GM19240 (cell line): ENCODE data around the gene ACTA1.
"Not testable (repeated sequence)": the region's sequence is repeated elsewhere in the genome, so short reads cannot be mapped to it uniquely, and the experiment has no call there.

ENCODE experiments used
- DNase-seq: peaks from one replicate; pipeline ENCODE4 v3.0.0; 2011; ENCODE audit warnings: low spot score; ENCODE audit not compliant: insufficient read length

Gene ACTA1

DNA sequence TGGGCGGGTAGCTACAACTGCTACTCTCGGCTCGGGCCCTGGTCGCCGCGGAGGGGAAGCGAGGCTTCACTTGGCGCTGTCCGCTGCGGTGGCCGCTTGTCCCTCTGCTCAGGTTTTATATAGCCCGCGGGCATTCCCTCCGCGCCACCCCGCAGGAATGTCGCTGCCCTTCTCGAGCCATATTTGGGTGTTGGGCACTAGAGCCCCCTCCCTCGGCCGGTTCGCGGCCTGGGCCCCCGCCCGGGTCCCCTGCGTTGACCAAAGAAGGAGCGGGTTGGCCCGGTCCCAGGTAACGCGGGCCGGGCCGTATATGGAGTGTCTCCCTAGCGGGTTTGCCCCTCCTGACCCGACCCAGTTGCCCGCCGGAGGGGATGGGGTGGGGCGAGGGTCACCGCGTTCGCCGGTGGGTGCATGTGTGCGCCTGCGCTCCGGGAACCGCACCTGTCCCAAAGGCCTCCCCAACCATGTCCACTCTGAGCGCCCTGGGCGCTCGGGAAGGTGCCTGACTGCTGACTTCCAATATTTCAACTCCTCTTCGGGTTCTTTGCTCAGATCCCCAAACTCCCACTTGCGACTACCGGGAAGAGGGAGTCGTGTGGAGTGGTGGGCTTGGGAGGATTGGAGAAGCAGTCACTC is at the start of gene ACTA1:
TSS of gene ACTA1 (minus strand) at position 90 of the 636 bp plus-strand sequence. CDS start 979 bp downstream, outside the sequence.
- no peak for DNase-seq

- DNase-seq, result no peak
Observed at GRCh38 chr1:229482511-229482910, 48.6 kb upstream of the ACTA1 start.

DNA sequence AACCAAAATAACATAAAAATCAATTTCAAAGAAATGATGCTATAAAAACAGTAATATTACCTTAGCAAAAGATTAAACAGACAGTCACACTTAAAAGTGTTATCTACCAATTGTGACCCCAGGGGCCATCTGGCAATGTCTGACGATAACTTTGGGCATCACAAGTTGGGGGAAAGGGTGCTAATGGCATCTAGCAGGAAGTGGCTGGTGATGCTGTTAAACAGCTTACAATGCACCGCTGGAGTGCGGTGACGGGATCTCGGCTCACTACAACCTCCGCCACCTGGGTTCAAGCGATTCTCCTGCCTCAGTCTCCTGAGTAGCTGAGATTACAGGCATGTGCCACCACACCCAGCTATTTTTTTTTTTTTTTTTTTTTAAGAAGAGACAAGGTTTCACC is 46.6 kb upstream of the ACTA1 start:
- DNase-seq, result no peak

DNA sequence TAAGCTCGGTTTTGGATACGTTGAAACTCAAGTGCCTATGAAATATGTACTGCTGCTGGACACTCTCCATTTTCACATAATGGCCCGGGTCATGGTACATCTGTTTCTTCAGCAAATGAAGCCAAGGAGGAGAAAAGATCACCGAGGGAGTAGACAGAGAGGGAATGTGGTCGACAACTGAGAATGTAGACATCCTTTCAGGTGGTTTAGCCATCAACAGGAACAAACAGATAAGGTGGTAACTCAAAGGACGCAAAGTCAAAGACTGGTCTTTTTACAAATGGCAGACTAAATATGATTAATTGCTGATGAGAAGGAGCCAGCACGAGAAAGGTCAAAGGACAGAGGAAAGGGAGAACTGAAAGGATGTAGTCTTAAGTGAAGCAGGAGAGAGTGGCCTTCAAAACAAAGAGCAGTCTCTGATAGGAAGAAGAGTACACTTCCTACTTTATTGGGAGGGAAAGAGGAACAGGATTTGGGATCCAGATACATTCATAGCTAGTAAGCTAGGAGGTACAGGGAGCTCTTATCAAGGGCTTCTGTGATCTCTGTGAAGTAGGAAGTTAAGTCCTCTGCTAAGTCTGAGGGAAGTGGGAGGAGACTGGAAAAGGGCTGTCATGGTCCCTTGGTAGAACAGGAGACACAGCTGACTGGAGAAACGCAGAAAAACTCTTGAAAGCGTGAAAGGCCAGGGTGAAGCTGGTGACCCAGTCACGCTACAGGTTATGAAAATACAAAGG is 45.9 kb upstream of the ACTA1 start:
- peak; percentile 33 for DNase-seq

- DNase-seq, result no peak
Observed at GRCh38 chr1:229478852-229479251, 45.0 kb upstream of the ACTA1 start.

DNA sequence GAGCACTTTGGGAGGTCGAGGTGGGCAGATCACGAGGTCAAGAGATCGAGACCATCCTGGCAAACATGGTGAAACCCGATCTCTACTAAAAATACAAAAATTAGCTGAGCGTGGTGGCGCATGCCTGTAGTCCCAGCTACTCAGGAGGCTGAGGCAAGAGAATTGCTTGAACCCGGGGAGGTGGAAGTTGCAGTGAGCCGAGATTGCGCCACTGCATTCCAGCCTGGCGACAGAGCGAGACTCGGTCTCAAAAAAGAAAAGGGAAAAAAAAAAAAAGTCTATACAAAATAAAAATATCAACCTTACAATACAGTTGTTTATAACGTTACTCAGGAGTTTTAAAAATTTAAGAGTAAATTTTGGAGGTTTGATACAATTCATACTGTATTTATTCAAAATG is 42.0 kb upstream of the ACTA1 start:
- not testable (repeated sequence) for DNase-seq

- DNase-seq, result no peak
Observed at GRCh38 chr1:229474509-229474908, 40.6 kb upstream of the ACTA1 start.

DNA sequence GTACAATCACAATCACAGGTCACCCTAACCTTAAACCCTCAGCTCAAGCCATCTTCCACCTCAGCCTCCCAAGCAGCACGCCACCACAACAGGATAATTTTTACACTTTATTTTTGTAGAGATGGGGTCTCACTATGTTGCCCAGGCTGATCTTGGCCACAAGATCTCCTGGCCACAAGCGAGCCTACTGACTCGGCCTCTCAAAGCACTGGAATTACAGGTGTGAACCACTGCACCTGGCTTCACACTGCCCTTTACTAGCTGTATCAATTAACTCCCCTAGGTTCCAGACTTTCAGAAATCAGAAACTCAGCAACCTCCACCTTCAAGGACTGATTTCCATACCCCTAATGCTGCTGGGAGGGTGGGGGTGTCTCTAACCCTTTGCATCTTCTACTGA is 37.3 kb upstream of the ACTA1 start:
- no peak for DNase-seq

DNA sequence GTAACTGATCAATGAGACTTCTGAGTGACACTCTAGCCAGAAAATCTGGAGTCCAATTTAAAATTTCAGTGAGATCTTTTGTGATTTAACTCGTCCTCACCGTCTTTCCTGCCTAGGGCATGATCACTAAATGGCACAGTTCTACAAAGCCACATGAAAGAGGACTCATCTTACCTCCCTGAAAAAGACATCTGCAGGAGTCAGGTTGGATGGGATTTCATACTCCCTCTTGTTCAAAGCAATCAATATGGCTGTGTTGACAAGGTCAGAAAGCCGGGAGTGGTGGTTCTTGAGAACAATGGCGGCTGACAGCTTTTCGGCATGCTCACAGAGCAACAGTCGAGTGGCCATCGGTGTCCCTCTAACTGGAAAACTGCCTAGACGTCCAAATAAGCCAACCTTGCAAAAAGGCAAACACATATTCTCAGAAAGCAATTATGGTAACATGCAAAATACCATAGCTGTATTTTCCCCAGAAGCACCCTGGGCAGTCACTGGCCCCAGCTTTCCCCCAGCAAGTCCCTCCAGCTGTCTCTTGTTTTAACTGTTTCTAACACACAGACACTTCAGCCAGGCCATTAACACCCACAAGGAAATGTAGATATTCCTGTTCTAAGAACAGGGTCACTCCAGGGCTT is 36.6 kb upstream of the ACTA1 start:
- no peak for DNase-seq

GRCh38 chr1:229466887-229467286 is 33.0 kb upstream of the ACTA1 start:
- no peak for DNase-seq

GRCh38 chr1:229464672-229465071 is 30.8 kb upstream of the ACTA1 start:
- DNase-seq, result no peak

- no peak for DNase-seq
Observed at GRCh38 chr1:229461032-229461668, 27.3 kb upstream of the ACTA1 start.

- DNase-seq, result no peak
Observed at GRCh38 chr1:229459815-229460214, 25.9 kb upstream of the ACTA1 start.

GRCh38 chr1:229457436-229457835 is 23.5 kb upstream of the ACTA1 start:
- DNase-seq, result no peak

DNA sequence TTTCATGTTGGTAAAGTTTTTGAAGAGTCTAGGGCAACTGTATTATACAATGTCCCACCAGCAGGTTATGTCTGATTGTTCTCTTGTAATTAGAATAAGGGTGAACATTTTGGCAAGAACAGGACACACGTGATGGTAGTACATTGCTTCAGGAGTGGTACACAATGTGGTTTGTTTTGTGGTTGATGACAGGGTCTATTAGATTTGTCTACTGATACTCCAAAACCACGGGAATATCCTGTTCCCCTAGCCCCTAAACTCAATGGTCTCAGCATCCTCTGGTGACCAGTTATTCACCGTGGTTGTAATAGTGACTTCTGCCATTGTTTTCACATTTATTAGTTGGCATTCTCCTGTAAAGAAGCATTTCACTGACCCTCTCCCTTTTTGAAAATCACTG is 22.1 kb upstream of the ACTA1 start:
- DNase-seq, result no peak

GRCh38 chr1:229454056-229454455 is 20.2 kb upstream of the ACTA1 start:
- DNase-seq, result no peak

DNA sequence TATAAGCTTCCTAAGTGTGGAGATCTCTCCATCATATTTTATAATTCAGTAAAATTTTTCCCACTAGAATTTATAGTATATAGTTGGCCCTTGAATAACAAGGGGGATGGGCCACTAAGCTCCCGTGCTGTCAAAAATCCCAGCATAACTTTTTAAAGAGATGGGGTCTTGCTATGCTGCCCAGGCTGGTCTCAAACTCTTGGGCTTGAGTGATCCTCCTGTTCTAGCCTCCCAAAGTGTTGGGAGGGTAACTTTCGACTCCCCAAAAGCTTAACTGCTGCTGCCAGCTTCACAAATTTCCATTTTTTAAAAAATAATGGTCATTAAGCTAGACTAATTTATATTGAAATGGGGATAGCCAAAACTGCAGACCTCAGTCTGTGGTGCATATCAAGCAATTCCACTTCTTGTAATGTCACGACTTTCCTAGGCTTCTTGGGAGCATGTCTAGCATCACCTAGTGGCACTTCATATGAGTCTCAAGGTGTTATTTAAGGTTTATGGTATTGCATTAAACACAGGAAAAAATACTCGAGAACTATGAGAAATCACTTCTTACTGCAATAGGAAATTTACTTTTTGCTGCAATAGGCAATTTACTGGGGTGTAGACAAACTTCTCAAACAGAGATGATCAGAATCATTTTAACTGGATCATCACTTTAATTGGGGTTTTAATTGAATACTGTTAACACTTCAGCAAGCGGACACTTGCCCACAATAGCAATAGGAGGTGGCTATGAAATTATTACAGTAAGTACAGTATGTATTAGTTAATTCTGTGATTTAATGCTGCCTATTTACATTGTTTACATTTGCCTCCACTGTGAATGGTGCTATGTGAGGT is 19.3 kb upstream of the ACTA1 start:
- DNase-seq, result no peak

GRCh38 chr1:229448845-229449244 is 15.0 kb upstream of the ACTA1 start:
- no peak for DNase-seq

GRCh38 chr1:229448354-229448753 is 14.5 kb upstream of the ACTA1 start:
- no peak for DNase-seq

DNA sequence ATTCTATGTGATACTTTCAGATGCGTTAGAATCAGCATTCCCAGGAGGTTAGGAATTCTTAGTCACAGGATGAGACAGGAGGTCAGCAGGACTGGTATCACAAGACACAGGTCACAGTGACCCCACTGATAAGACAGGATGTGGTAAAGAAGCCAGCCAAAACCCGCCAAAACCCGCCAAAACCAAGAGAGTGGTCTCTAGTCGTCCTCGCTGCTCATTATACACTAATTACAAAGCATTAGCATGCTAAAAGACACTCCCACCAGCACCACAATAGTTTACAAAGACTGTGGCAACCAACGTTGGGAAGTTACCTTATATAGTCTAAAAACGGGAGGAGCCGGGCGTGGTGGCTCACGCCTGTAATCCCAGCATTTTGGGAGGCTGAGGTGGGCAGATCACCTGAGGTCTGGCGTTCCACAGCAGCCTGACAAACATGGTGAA is 13.9 kb upstream of the ACTA1 start:
- DNase-seq, result no peak

- no peak for DNase-seq
Observed at GRCh38 chr1:229445828-229446227, 11.9 kb upstream of the ACTA1 start.
